M059J (cell line): Measurements from ENCODE around the gene FAM168B. TPM values are rescaled to one million over a fixed set of nuclear protein-coding genes. Genes with fewer than 3 reads are reported as not detected.
"Not testable (repeated sequence)": the region's sequence is repeated elsewhere in the genome, so short reads cannot be mapped to it uniquely, and the experiment has no call there.

Experiments used
- DNase-seq: peaks from one replicate; pipeline ENCODE4 v3.0.0-alpha.2; 2012; ENCODE audit warnings: low read depth
- total RNA-seq: library from RNA; depleted of rRNA; stranded (reverse); fragments of >200 nt; shearing (Covaris generic); gene quantifications from 2 replicates; pipeline ENCODE4 v1.2.3, GENCODE V29; 2014

Gene FAM168B
- total RNA-seq, 1 experiment from 2014 or later: 92.4 TPM

DNA sequence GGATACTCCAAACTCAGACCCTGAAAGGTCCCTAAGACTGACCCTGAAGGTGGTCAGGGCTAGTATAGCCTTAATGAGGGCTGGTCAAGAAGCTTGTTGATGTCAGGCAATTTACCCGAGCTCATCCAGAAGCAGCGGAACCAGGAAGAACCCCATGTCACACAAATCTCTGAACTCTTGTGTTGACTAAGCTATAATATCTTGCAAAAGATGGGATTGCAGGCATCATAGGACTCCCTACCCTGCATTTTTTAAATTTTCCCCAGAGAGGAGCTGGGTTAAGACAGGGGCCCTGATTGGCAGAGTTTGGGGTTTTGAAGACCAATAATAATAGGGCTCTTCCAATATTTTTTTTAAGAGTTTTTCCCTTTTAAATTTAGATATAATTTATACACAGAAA is 9.9 kb upstream of the FAM168B start:
- DNase-seq: no peak

DNA sequence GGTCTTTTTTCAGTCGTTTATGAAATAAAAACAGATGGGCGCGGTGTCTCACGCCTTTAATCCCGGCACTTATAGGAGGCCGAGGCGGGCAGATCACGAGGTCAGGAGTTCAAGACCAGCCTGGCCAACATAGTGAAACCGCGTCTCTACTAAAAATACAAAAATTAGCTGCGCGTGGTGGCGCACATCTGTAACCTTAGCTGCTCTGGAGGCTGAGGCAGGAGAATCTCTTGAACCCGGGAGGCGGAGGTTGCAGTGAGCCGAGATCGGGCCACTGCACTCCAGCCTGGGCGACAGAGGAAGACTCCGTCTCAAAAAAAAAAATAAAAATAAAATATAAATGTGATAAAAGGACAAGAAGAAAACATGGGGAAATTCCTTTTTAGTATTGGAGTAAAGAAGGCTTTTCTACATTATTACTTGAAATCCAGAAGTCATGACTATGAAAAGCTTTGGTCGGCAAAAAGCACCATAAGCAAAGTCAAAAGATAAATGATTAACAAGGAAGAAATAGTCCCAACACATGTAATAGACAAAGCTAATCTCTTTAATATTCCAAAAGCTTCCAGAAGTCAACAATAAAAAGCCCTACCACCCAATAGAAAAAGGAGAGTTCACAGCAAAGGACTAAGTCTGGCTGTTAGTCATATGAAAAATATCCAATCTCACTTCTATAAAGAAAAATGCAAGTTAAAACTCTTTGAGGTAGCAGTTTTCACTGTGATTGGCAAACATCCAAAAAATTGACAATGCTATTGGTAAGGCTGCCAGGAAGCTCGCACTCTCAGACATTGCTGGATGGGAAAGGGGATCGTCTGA is 1.4 kb upstream of the FAM168B start:
- DNase-seq: no peak

DNA sequence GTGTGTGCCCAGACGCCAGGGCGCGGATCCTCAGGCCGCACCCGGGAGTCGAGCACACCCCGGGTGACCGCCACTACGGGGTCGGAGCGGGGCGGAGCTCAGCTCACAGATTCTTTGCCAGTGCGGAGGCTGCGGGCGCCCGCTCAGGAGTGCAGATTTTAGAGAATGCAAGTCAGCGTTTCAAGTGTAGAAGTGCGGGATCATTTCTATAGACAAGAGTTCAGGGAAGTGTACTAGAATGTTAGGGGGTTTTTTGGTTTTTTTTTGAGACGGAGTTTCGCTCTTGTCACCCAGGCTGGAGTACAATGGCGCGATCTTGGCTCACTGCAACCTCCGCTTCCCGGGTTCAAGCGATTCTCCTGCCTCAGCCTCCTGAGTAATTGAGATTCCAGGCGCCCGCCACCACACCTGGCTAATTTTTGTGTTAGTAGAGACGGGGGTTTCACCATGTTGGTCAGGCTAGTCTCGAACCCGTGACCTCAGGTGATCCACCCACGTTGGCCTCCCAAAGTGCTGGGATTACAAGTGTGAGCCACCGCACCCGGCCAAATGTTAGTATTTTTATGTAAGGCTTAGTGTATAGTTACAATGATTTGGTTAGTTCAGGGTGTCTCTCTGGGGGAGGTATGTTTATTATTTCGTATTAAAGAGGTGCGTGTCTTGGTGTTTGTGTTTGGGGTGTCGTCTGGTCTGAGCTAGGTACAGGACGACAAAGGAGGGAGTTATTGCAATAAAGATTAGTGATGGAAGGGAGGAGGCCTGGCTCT is 619 bp upstream of the FAM168B start:
- no peak for DNase-seq

DNA sequence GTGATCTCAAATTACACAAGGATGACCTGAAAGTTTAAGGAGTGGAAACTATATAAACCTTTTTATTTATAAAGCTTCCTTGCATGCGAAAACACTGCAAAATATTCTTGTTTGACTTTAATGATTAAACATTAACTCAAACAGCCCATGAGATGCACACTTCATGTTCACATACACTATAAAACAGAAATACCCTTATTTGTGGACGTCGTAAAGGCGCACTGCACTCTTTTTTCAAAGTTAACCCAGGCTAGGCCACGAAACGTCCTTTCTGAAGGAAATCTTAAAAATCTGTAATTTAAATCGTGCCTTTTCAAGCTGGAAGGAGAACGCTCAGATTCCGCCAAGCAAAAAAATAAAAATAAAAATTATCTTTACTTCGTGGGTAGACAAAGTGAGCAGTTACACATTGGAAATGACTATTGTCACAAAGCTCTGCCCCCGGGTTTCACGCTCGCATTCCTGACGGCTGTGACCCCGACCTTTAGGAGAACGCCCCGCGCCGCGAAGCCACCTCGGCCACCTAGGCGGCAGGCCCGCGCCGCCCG is 728 bp downstream of the FAM168B start:
- DNase-seq: no peak

DNA sequence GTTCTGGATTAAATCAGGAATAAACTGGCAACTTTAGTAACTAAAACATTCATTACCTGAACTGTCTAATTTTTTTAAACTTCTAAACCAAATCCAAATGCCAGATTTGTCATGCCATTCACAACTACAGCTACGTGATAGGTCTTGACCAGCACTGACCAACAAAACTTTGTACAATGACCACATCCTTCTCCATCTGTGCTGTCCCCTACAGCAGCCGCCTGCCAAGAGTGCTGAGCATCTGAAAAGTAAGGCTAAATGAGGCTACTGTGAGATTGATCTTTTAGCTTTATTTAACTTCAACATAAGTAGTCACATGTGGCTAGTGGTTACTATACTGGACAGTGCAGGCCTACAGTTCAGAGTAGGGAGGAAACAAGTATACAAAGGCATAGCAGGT is 7.6 kb downstream of the FAM168B start:
- DNase-seq: peak; percentile 44

DNA sequence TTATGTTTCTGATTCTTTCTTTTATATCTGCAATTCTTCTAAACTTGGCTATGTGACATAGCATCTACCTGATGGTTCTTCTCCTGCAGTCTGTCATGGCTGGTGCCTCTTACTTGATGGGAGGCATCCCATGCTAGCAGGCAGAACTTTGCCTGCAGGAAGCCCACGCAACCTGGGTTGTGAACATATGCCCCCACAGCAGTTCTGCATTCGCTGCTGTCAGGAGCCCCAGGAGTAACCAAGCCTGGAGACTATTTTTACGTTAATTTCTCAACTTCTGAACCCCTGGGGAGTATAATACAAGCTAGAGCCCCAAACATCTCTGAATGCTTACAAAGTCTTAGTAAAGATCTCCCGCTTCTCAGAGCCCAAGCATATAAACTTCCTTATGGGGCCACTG is 12.1 kb downstream of the FAM168B start:
- DNase-seq: no peak

DNA sequence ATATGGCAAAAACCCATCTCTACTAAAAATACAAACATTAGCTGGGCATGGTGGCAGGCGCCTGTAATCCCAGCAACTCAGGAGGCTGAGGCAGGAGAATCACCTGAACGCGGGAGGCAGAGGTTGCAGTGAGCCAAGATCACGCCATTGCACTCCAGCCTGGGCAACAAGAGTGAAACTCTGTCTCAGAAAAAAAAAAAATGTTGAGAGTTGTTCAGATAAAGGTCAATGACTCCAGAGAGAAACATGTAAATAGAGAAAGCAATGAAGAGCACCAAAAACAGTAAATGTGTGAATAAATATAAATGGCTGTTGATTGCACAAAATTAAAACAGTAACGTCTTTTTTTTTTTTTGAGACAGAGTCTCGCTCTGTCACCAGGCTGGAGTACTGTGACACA is 13.3 kb downstream of the FAM168B start:
- DNase-seq: not testable (repeated sequence)

DNA sequence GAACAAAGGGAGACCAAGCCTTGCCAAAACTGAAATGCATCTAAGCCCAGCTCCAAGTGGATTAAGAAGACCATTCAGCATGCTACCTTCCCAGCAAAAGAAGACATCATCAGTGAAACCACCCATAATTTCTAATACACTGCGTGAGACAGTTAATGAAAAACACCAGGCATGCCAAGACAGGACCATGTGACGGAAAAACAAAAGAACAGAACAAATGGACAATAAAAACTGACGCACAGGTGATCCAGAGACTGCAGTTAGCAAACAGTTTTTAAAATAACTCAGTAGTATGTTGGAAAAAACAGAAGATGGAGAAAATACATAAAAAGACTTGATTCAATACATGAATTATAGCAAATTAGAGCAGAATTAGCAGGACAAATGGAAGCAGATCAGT is 15.3 kb downstream of the FAM168B start:
- DNase-seq: no peak

DNA sequence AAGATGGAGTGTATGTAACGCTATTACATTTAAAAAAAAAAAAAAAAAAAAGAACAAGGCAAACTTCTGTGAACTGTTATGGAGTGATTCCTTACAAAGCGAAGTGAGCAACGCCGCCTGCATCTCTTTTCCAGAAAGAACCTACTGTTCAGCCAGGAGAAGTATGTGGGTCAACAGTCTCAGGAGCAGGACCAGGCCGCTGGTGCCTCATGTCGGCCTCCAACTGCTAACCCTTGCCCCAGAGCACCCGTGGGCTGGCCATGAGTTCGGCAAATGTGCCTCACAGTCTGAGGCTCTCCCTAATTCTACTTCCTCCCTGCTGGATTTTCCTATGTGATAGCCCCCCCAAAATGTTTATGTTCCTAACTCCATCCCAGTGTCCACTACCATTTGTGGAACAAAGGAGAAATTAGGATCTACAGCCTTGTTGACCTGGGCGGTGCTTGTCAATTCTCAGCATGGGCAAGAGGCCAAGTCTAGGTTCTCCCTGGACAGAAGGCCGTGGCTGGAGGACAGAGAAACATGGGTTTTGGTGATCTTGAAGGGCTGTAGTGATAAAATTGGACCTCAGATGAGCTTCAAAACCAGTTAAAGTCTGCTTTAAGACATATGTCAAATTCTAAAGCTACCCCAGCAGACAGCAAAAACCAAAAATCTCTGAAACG is 15.9 kb downstream of the FAM168B start:
- DNase-seq: no peak

DNA sequence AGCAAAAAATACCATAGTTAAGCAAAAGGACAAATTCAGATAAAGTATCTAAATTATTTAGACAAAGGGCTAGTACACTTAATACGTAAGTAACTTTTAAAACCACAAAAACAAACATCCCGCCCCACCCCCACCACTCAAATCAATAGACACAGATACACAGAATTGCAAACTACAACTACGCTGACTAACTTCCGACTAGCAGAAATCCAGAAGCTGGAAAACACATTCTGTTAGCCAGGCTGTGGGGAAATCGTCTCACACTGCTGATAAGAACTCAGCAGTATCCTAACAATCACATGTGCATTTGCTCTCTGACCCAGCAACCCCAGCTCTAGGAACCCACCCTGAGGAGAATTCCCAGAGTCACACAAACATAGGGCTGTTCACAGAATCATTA is 16.6 kb downstream of the FAM168B start:
- DNase-seq: no peak

DNA sequence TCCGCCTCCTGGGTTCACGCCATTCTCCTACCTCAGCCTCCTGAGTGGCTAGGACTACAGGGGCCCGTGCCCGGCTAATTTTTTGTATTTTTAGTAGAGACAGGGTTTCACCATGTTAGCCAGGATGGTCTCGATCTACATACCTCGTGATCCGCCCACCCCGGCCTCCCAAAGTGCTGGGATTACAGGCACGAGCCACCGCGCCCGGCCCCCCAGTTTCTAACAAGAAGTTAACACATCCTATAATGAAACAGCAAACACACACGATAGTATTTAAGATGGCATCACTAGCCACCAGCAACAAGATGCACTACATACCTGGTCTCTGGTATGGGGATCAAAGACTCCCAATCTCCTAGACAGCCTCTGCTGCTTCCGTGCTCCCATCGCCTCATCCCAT is 17.7 kb downstream of the FAM168B start:
- not testable (repeated sequence) for DNase-seq

DNA sequence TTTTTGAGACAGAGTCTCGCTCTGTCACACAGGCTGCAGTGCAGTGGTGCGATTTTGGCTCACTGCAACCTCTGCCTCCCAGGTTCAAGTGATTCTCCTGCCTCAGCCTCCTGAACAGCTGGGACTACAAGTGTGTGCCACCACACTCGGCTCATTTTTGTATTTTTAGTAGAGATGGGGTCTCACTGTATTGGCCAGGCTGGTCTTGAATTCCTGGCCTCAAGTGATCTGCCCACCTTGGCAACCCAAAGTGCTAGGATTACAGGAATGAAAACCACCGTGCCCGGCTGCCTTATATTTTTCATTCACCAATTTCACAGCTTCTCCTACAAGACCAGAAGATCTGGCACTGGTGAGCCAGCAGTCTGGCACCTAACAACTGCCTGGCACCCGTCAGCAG is 25.1 kb downstream of the FAM168B start:
- not testable (repeated sequence) for DNase-seq

DNA sequence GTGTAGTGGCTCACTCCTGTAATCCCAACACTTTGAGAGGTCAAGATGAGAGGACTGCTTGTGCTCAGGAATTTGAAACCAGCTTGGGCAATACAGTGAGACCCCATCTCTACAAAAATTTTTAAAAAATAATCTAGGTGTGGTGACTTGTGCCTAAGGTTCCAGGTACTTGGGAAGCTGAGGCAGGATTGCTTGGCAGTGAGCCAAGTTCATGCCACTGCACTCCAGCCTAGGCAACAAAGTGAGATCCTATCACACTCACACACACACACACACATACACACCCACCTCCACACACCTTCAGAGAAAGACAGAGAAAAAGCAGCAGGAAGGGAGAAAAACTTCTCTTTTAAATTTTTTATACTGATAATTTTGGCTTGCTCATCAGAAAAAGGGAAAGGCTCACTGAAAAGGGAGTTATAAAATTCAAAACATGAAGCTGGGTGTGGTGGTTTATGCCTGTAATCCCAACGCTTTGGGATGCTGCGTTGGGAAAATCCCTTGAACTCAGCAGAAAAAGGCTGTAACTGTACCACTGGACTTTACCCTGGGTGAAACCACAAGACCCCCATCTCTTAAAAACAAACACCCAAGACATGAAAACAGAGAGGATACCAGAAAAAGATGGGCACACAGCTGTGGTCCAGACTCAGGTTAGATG is 25.7 kb downstream of the FAM168B start:
- DNase-seq: no peak

DNA sequence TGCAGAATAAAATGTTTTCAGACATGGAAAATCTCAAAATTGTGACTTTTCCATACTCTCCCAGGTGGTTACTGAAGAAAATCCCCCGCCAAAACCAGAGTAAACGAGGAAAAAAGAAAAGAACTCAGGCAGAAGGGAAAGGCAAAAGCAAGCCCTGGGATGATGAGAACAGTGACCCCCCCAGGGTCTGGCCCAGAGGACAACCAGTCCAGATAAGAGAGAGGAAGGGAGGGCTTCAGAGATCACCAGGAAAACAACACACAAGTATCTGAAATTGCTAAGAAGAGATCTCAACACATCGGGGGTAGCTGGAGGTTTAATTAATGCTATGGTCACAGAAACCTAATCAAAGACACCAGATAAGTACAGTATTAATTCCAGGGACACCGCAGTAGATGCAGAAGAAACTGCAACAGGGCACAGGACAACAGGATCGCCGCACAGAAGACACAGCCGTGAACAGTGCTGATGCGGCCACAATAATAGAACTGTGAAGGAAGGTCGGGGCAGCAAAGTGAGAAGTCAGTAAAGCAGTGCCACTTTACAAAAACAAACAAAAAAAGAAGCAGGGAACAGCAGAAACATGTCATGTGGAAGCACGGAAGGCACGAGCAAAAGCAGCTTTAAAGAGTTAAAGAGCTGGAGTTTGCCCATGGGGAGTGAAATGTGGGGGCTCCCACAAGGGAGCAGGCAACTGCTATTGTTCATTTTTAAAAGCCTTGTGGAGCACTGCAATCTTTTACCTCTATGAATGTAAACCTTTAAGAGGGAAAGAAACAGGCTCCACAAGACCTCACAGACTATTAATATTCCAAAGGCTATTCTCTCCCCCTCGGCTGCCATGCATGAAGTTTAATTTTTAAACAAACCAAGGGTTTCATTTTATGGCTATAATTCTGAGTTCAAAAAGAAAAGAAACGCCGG is 28.4 kb downstream of the FAM168B start:
- no peak for DNase-seq

DNA sequence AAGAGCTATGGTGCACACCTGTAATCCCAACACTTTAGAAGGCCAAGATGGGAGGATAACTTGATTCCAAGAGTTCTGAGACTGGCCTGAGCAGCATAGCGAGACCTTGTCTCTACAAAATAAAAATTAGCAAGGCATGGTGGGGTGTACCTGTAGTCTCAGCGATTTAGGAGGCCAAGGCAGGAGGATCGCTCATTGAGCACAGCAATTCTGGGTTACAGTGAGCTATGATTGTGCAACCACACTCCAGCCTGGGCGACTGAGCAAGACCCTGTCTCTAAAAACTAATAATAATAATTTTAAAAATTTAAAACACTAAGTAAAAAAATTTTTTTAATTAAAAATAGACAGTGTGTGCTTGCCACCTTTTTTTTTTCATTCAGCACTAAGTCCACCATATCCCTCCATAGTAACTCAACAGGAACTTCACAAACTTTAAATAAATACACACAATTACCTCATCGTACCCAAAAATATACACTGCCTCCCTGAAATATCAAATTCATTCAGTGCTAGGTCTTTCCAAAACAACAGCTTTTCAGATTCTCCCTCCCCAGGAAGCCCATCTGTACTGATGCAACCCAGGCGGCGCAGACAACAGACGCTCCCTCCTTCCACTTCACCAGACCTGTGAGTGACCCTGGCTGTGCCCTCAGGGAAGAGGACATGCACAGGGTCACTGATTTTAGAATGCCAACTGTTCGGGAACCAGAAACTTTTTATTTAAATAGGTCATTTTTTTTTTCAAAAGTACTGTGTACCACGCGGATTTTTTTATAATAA is 29.6 kb downstream of the FAM168B start:
- DNase-seq: no peak

DNA sequence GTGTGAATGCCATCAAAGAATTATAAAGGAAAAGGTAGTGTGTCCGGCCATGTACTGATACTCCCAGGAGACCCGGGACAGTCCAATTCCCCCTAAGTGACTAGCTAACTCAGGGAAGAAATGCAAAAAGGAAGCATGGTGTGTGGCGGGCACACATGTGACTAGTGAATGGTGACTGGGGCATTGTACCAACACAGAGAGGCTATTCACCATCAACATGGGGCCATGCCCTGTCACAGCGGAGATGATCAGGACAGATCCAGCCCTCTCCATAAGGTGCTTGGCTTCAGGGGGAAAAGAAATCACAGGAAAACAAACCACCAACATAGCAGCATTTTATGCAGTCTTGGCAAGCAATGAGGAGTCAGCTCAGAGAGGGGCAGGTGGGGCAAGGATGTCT is 34.3 kb downstream of the FAM168B start:
- DNase-seq: no peak

DNA sequence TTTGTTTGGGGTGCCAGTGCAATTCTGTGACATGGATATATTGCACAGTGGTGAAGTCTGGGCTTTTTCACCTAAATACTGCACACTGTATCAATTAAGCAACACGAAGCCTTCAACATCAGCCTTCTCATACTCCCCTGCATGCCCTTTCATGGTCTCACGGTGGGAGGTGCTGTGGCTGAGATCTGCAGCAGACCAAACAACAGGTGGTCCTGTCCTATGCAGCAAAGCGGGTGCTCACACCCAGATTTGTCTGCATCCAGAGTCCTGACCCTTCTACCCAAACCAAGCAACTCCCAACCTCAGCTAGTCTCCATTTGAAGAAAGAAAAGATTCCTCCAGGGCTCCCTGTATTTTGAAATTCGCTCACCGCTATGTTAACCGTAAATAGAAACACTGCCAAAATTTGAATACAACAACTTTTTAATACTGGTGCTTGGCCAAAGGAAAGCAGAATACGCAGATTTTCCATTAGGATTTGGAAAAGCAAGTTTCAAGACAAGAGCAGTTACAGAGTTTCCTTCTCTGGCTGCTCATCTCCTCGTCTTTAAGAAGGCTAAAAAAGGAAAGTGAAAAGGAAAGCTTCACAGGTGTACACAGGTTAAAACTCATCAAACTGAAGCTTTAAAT is 34.9 kb downstream of the FAM168B start:
- DNase-seq: no peak

DNA sequence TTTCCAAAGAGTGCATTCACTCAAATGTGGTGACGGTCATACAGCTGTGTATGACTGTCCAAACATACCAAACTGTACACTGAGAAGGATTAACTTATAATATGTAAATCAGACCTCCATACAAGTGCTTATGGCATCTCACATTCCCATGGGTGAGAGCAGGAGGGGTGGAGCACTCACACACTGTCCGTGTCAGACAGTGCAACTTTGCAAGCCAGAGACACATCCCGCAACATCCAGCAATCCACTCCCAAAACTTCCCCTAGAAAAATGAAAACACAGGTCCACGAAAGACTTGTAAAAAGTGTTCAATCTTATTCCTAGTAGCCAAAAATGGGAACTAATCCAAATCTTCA is 36.4 kb downstream of the FAM168B start:
- no peak for DNase-seq

DNA sequence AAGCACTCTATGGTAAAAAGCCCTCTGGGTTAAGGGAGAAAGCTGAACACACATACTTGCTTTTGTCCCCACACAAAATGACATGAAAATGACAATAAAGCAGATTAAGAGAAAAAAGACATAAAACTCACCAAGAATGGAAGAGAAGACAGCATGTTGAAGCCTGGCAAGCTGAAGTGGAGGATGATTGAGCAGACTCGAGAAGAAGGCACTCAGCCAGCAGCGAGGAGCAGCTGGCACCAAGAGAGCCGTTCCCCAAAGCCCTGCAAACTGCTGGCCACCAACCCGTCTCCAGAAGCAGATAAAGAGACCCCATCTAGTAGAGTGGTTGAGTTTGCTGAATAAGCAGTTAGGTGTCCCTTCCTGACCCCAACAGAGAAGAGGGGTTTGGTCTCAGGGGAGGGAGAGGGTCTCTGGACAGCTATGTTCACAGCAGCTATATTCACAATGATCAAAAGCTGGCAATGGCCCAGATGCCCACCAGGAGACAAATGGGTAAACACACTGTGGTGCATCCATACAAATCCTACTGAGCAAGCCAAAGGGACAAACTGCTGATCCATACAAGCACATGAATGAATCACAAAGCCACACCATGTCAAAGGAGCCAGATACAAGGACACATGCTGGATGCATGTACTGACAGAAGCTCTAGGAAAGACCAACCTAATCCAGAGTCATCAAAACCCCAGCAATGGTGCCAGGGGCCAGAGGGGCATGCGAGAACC is 36.9 kb downstream of the FAM168B start:
- no peak for DNase-seq
